ENCODE measurements around the gene SLC35B2. TPM values are rescaled to one million over a fixed set of nuclear protein-coding genes. Genes with fewer than 3 reads are reported as not detected.

Gene SLC35B2
- total RNA-seq, 1 experiment from 2014 or later: 44.6 TPM

DNA sequence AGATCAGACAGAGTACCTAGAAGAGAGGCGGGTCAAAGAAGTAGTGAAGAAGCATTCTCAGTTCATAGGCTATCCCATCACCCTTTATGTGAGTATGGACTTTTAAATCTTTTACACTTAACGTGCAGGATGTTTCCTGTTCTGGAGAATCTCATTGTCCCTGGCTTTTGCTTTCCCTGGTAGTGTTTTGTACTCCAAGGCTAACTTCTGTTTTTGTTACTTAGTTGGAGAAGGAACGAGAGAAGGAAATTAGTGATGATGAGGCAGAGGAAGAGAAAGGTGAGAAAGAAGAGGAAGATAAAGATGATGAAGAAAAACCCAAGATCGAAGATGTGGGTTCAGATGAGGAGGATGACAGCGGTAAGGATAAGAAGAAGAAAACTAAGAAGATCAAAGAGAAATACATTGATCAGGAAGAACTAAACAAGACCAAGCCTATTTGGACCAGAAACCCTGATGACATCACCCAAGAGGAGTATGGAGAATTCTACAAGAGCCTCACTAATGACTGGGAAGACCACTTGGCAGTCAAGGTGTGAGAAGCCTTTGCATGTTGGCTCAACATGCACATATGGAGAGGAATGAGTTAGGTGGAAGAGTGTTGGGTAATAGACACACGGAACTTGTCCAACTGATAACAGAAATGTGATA lies 7.1 kb downstream of the SLC35B2 start:
- Mint-ChIP-seq H3K4me1 (ENCODE audit: low read depth, unreplicated experiment) (peaks cover 19% of the 10 kb centered on the region), H3K36me3 (ENCODE audit: insufficient read depth, unreplicated experiment) (peaks cover 96% of the 10 kb centered on the region), H3K9me3 (ENCODE audit: unreplicated experiment) (no peaks in the 10 kb centered on the region), H3K4me3 (ENCODE audit: unreplicated experiment) (peak overlapping the region; percentile 97), H3K27me3 (ENCODE audit: insufficient read depth, unreplicated experiment) (no peaks in the 10 kb centered on the region), H3K27ac (ENCODE audit: unreplicated experiment) (peak overlapping the region; percentile 2)
- ChIA-PET CTCF (no interaction called here), POLR2A (no interaction called here)
- BruUV-seq (replicated peaks): no TSS peak
- Histone ChIP-seq H3K9me3 (no peaks in the 10 kb centered on the region), H3K4me3 (ENCODE audit: low read depth, low read length) (no peak overlapping the region), H3K36me3 (ENCODE audit: control insufficient read depth, insufficient read depth, low read length) (peaks cover 14% of the 10 kb centered on the region), H3K27me3 (replicated peaks; ENCODE audit: control insufficient read depth, insufficient read depth, low read length) (no peaks in the 10 kb centered on the region), H3K4me1 (peaks cover 15% of the 10 kb centered on the region)
- DNase-seq: no peak
- TF ChIP-seq, protein P1, sequence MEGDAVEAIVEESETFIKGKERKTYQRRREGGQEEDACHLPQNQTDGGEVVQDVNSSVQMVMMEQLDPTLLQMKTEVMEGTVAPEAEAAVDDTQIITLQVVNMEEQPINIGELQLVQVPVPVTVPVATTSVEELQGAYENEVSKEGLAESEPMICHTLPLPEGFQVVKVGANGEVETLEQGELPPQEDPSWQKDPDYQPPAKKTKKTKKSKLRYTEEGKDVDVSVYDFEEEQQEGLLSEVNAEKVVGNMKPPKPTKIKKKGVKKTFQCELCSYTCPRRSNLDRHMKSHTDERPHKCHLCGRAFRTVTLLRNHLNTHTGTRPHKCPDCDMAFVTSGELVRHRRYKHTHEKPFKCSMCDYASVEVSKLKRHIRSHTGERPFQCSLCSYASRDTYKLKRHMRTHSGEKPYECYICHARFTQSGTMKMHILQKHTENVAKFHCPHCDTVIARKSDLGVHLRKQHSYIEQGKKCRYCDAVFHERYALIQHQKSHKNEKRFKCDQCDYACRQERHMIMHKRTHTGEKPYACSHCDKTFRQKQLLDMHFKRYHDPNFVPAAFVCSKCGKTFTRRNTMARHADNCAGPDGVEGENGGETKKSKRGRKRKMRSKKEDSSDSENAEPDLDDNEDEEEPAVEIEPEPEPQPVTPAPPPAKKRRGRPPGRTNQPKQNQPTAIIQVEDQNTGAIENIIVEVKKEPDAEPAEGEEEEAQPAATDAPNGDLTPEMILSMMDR (IDR thresholded peaks at IDR 0.05; ENCODE audit: insufficient read depth in 1 of 2, low read depth in 1 of 2, low read length in 1 of 2, severe bottlenecking in 1 of 2, unreplicated experiment in 1 of 2): no peak
- intact Hi-C loops (cut with micrococcal nuclease; ENCODE audit: unreplicated experiment): no loop called here

DNA sequence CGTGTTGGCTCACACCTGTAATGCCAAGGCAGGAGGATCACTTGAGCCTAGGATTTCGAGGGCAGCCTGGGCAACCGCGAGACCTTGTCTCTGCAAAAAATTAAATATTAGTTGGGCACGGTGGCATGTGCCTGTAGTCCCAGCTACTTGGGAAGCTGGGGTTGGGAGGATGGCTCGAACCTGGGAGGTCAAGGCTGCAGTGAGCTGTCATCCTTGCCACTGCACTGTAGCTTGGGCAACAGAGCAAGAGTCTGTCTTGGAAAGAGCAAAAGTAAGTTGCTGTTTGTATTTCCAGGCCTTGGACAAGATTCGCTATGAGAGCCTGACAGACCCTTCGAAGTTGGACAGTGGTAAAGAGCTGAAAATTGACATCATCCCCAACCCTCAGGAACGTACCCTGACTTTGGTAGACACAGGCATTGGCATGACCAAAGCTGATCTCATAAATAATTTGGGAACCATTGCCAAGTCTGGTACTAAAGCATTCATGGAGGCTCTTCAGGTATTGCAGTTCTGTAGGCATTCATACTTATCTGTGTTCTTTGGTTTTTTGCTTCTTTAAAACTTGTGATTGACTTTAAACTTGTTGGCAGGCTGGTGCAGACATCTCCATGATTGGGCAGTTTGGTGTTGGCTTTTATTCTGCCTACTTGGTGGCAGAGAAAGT lies 8.1 kb downstream of the SLC35B2 start:
- Histone ChIP-seq H3K4me1 (peaks cover 15% of the 10 kb centered on the region), H3K4me3 (ENCODE audit: low read depth, low read length) (no peak overlapping the region), H3K36me3 (ENCODE audit: control insufficient read depth, insufficient read depth, low read length) (peaks cover 8% of the 10 kb centered on the region), H3K27me3 (replicated peaks; ENCODE audit: control insufficient read depth, insufficient read depth, low read length) (no peaks in the 10 kb centered on the region), H3K9me3 (no peaks in the 10 kb centered on the region)
- BruUV-seq (replicated peaks): no TSS peak
- intact Hi-C loops (cut with micrococcal nuclease; ENCODE audit: unreplicated experiment): loop anchor here (5.0 kb wide), 1 partner anchor 432 kb away; no protein-coding TSS in a partner anchor
- Mint-ChIP-seq H3K4me3 (ENCODE audit: unreplicated experiment) (peak overlapping the region; percentile 97), H3K9me3 (ENCODE audit: unreplicated experiment) (no peaks in the 10 kb centered on the region), H3K27ac (ENCODE audit: unreplicated experiment) (peak overlapping the region; percentile 99), H3K36me3 (ENCODE audit: insufficient read depth, unreplicated experiment) (peaks cover 86% of the 10 kb centered on the region), H3K27me3 (ENCODE audit: insufficient read depth, unreplicated experiment) (no peaks in the 10 kb centered on the region), H3K4me1 (ENCODE audit: low read depth, unreplicated experiment) (peaks cover 13% of the 10 kb centered on the region)
- DNase-seq: no peak
- POLR2A ChIA-PET: no interaction called here
- CTCF ChIA-PET: no interaction called here
- TF ChIP-seq, protein P1 (IDR thresholded peaks at IDR 0.05; ENCODE audit: insufficient read depth in 1 of 2, low read depth in 1 of 2, low read length in 1 of 2, severe bottlenecking in 1 of 2, unreplicated experiment in 1 of 2): no peak

DNA sequence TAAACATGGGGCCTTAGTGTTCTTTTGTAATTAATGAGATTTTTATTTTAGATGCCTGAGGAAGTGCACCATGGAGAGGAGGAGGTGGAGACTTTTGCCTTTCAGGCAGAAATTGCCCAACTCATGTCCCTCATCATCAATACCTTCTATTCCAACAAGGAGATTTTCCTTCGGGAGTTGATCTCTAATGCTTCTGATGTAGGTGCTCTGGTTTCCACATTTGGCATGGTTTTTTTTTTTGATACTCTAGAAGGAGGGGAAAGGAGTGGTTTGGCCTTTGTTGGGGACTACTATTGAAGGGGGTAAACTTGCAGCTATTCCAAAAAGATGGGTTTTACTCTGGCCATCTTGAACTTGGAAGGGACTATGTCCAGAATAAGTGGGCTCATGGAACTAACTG lies 8.7 kb downstream of the SLC35B2 start:
- no peaks in the 10 kb centered on the region for H3K9me3 ChIP-seq
- Mint-ChIP-seq H3K27me3 (ENCODE audit: insufficient read depth, unreplicated experiment) (no peaks in the 10 kb centered on the region), H3K36me3 (ENCODE audit: insufficient read depth, unreplicated experiment) (peaks cover 80% of the 10 kb centered on the region), H3K4me3 (ENCODE audit: unreplicated experiment) (peak overlapping the region; percentile 97), H3K27ac (ENCODE audit: unreplicated experiment) (peak overlapping the region; percentile 99), H3K4me1 (ENCODE audit: low read depth, unreplicated experiment) (peaks cover 13% of the 10 kb centered on the region), H3K9me3 (ENCODE audit: unreplicated experiment) (no peaks in the 10 kb centered on the region)
- intact Hi-C loops (cut with micrococcal nuclease; ENCODE audit: unreplicated experiment): loop anchor here (5.0 kb wide), 1 partner anchor 431 kb away; no protein-coding TSS in a partner anchor
- no peak for DNase-seq
- ChIA-PET POLR2A (no interaction called here), CTCF (no interaction called here)
- H3K4me3 ChIP-seq (ENCODE audit: low read depth, low read length): peak overlapping the region; percentile 97
- H3K4me1 ChIP-seq: peaks cover 15% of the 10 kb centered on the region
- no peaks in the 10 kb centered on the region for H3K27me3 ChIP-seq (replicated peaks; ENCODE audit: control insufficient read depth, insufficient read depth, low read length)
- TF ChIP-seq, protein P1 (IDR thresholded peaks at IDR 0.05; ENCODE audit: insufficient read depth in 1 of 2, low read depth in 1 of 2, low read length in 1 of 2, severe bottlenecking in 1 of 2, unreplicated experiment in 1 of 2): no peak
- H3K36me3 ChIP-seq (ENCODE audit: control insufficient read depth, insufficient read depth, low read length): peaks cover 8% of the 10 kb centered on the region
- no TSS peak for BruUV-seq (replicated peaks)
